Measurements from ENCODE around the gene RTF2.

RTF2 gene

GRCh38 chr20:56423886-56424285 lies 44.5 kb upstream of the RTF2 start:
- ChIA-PET POLR2A (no interaction called here), CTCF (interaction anchor here (0.7 to 1.0 kb wide), 3 partner anchors 10 to 22 kb away, joined by 3 to 4 read pairs (median 3); no protein-coding TSS in a partner anchor)
- Histone ChIP-seq H3K4me1 (ENCODE audit: control extremely low read depth in 1 of 4, control insufficient read depth in 4 of 4, insufficient read depth in 4 of 4, low read length in 3 of 4) (peaks cover 27 to 83% (median 42%) of the 10 kb centered on the region in 4 experiments), H3K36me3 (ENCODE audit: control insufficient read depth in 4 of 4, insufficient read depth in 4 of 4, low read length in 3 of 4) (peaks cover 0 to 10% (median 0%) of the 10 kb centered on the region in 4 experiments), H3K9me3 (ENCODE audit: control extremely low read depth in 1 of 5, control insufficient read depth in 4 of 5, insufficient read depth in 2 of 5, low read depth in 1 of 5, low read length in 4 of 5) (no peaks in the 10 kb centered on the region), H3K27ac (ENCODE audit: insufficient read depth in 1 of 2, low read depth in 1 of 2, low read length in 2 of 2, poor library complexity in 1 of 2, severe bottlenecking in 2 of 2) (no peak overlapping the region), H3K4me3 (ENCODE audit: control insufficient read depth in 1 of 7, extremely low read depth in 1 of 7, insufficient read depth in 4 of 7, low read depth in 2 of 7, low read length in 6 of 7) (no peak overlapping the region), H3K27me3 (replicated peaks in 2 of 5; ENCODE audit: control insufficient read depth in 4 of 5, insufficient read depth in 5 of 5, low read length in 4 of 5) (no peaks in the 10 kb centered on the region)
- WGBS (ENCODE audit: insufficient coverage), result 100% methylated on average over 1 of the region's 1 CpG
- no peak for DNase-seq

- H3K4me1 ChIP-seq (ENCODE audit: control extremely low read depth in 1 of 4, control insufficient read depth in 4 of 4, insufficient read depth in 4 of 4, low read length in 3 of 4), result peaks cover 27 to 83% (median 41%) of the 10 kb centered on the region in 4 experiments
- WGBS (ENCODE audit: insufficient coverage), result 79% methylated on average over 1 of the region's 1 CpG
- POLR2A ChIA-PET, result no interaction called here
Measured at GRCh38 chr20:56424931-56425330, 43.5 kb upstream of the RTF2 start.

GRCh38 chr20:56426026-56426425 lies 42.4 kb upstream of the RTF2 start:
- 93% methylated on average over 5 of the region's 9 CpGs for WGBS (ENCODE audit: insufficient coverage)

More at GRCh38 chr20:56424931-56425330, 43.5 kb upstream of the RTF2 start:
- DNase-seq, result no peak
- H3K4me3 ChIP-seq (ENCODE audit: control insufficient read depth in 1 of 7, extremely low read depth in 1 of 7, insufficient read depth in 4 of 7, low read depth in 2 of 7, low read length in 6 of 7), result no peak overlapping the region
- peaks cover 0 to 10% (median 0%) of the 10 kb centered on the region in 4 experiments for H3K36me3 ChIP-seq (ENCODE audit: control insufficient read depth in 4 of 4, insufficient read depth in 4 of 4, low read length in 3 of 4)
- no peaks in the 10 kb centered on the region for H3K27me3 ChIP-seq (replicated peaks in 2 of 5; ENCODE audit: control insufficient read depth in 4 of 5, insufficient read depth in 5 of 5, low read length in 4 of 5)
- H3K9me3 ChIP-seq (ENCODE audit: control extremely low read depth in 1 of 5, control insufficient read depth in 4 of 5, insufficient read depth in 2 of 5, low read depth in 1 of 5, low read length in 4 of 5), result no peaks in the 10 kb centered on the region
- CTCF ChIA-PET, result interaction anchor here (1.0 to 1.7 kb wide), 4 partner anchors 9 to 18 kb away, joined by 3 to 7 read pairs (median 4); partner anchors contain the start of gene CASS4
- no peak overlapping the region for H3K27ac ChIP-seq (ENCODE audit: insufficient read depth in 1 of 2, low read depth in 1 of 2, low read length in 2 of 2, poor library complexity in 1 of 2, severe bottlenecking in 2 of 2)

GRCh38 chr20:56426926-56427325 lies 41.5 kb upstream of the RTF2 start:
- Histone ChIP-seq H3K9me3 (ENCODE audit: control extremely low read depth in 1 of 5, control insufficient read depth in 4 of 5, insufficient read depth in 2 of 5, low read depth in 1 of 5, low read length in 4 of 5) (no peaks in the 10 kb centered on the region), H3K27ac (ENCODE audit: insufficient read depth in 1 of 2, low read depth in 1 of 2, low read length in 2 of 2, poor library complexity in 1 of 2, severe bottlenecking in 2 of 2) (no peak overlapping the region), H3K4me1 (ENCODE audit: control extremely low read depth in 1 of 4, control insufficient read depth in 4 of 4, insufficient read depth in 4 of 4, low read length in 3 of 4) (peaks cover 18 to 72% (median 25%) of the 10 kb centered on the region in 4 experiments), H3K27me3 (replicated peaks in 2 of 5; ENCODE audit: control insufficient read depth in 4 of 5, insufficient read depth in 5 of 5, low read length in 4 of 5) (no peaks in the 10 kb centered on the region), H3K36me3 (ENCODE audit: control insufficient read depth in 4 of 4, insufficient read depth in 4 of 4, low read length in 3 of 4) (peaks cover 0 to 11% (median 0%) of the 10 kb centered on the region in 4 experiments), H3K4me3 (ENCODE audit: control insufficient read depth in 1 of 7, extremely low read depth in 1 of 7, insufficient read depth in 4 of 7, low read depth in 2 of 7, low read length in 6 of 7) (no peak overlapping the region)
- POLR2A ChIA-PET, result no interaction called here
- CTCF ChIA-PET, result no interaction called here
- DNase-seq, result no peak

More at GRCh38 chr20:56426026-56426425, 42.4 kb upstream of the RTF2 start:
- ChIA-PET CTCF (interaction anchor here (0.9 to 1.7 kb wide), 3 partner anchors 12 to 73 kb away, joined by 3 to 7 read pairs (median 5); partner anchors contain the start of gene CASS4), POLR2A (no interaction called here)
- no peaks in the 10 kb centered on the region for H3K27me3 ChIP-seq (replicated peaks in 2 of 5; ENCODE audit: control insufficient read depth in 4 of 5, insufficient read depth in 5 of 5, low read length in 4 of 5)
- H3K36me3 ChIP-seq (ENCODE audit: control insufficient read depth in 4 of 4, insufficient read depth in 4 of 4, low read length in 3 of 4), result peaks cover 0 to 11% (median 0%) of the 10 kb centered on the region in 4 experiments
- no peak for DNase-seq
- no peak overlapping the region for H3K27ac ChIP-seq (ENCODE audit: insufficient read depth in 1 of 2, low read depth in 1 of 2, low read length in 2 of 2, poor library complexity in 1 of 2, severe bottlenecking in 2 of 2)
- H3K4me1 ChIP-seq (ENCODE audit: control extremely low read depth in 1 of 4, control insufficient read depth in 4 of 4, insufficient read depth in 4 of 4, low read length in 3 of 4), result peaks cover 21 to 81% (median 32%) of the 10 kb centered on the region in 4 experiments
- no peak overlapping the region for H3K4me3 ChIP-seq (ENCODE audit: control insufficient read depth in 1 of 7, extremely low read depth in 1 of 7, insufficient read depth in 4 of 7, low read depth in 2 of 7, low read length in 6 of 7)
- H3K9me3 ChIP-seq (ENCODE audit: control extremely low read depth in 1 of 5, control insufficient read depth in 4 of 5, insufficient read depth in 2 of 5, low read depth in 1 of 5, low read length in 4 of 5), result no peaks in the 10 kb centered on the region

GRCh38 chr20:56427797-56428196 lies 40.6 kb upstream of the RTF2 start:
- 100% methylated on average over 2 of the region's 4 CpGs for whole genome bisulfite sequencing (ENCODE audit: insufficient coverage)

GRCh38 chr20:56428410-56428809 lies 40.0 kb upstream of the RTF2 start:
- peak overlapping the region in 1 of 7 experiments; percentile 15 for H3K4me3 ChIP-seq (ENCODE audit: control insufficient read depth in 1 of 7, extremely low read depth in 1 of 7, insufficient read depth in 4 of 7, low read depth in 2 of 7, low read length in 6 of 7)
- H3K27me3 ChIP-seq (replicated peaks in 2 of 5; ENCODE audit: control insufficient read depth in 4 of 5, insufficient read depth in 5 of 5, low read length in 4 of 5), result no peaks in the 10 kb centered on the region
- no peaks in the 10 kb centered on the region for H3K9me3 ChIP-seq (ENCODE audit: control extremely low read depth in 1 of 5, control insufficient read depth in 4 of 5, insufficient read depth in 2 of 5, low read depth in 1 of 5, low read length in 4 of 5)
- no peak overlapping the region for H3K27ac ChIP-seq (ENCODE audit: insufficient read depth in 1 of 2, low read depth in 1 of 2, low read length in 2 of 2, poor library complexity in 1 of 2, severe bottlenecking in 2 of 2)
- H3K4me1 ChIP-seq (ENCODE audit: control extremely low read depth in 1 of 4, control insufficient read depth in 4 of 4, insufficient read depth in 4 of 4, low read length in 3 of 4), result peaks cover 5 to 58% (median 12%) of the 10 kb centered on the region in 4 experiments
- 98% methylated on average over 5 of the region's 5 CpGs for WGBS (ENCODE audit: insufficient coverage)
- DNase-seq, result no peak
- ChIA-PET CTCF (interaction anchor here (0.9 to 1.2 kb wide), 4 partner anchors 13 to 88 kb away, joined by 3 to 4 read pairs (median 3); partner anchors contain the start of gene CASS4), POLR2A (no interaction called here)
- H3K36me3 ChIP-seq (ENCODE audit: control insufficient read depth in 4 of 4, insufficient read depth in 4 of 4, low read length in 3 of 4), result peaks cover 0 to 17% (median 0%) of the 10 kb centered on the region in 4 experiments

More at GRCh38 chr20:56427797-56428196, 40.6 kb upstream of the RTF2 start:
- Histone ChIP-seq H3K4me3 (ENCODE audit: control insufficient read depth in 1 of 7, extremely low read depth in 1 of 7, insufficient read depth in 4 of 7, low read depth in 2 of 7, low read length in 6 of 7) (no peak overlapping the region), H3K27ac (ENCODE audit: insufficient read depth in 1 of 2, low read depth in 1 of 2, low read length in 2 of 2, poor library complexity in 1 of 2, severe bottlenecking in 2 of 2) (no peak overlapping the region), H3K27me3 (replicated peaks in 2 of 5; ENCODE audit: control insufficient read depth in 4 of 5, insufficient read depth in 5 of 5, low read length in 4 of 5) (no peaks in the 10 kb centered on the region), H3K36me3 (ENCODE audit: control insufficient read depth in 4 of 4, insufficient read depth in 4 of 4, low read length in 3 of 4) (peaks cover 0 to 11% (median 0%) of the 10 kb centered on the region in 4 experiments), H3K9me3 (ENCODE audit: control extremely low read depth in 1 of 5, control insufficient read depth in 4 of 5, insufficient read depth in 2 of 5, low read depth in 1 of 5, low read length in 4 of 5) (no peaks in the 10 kb centered on the region), H3K4me1 (ENCODE audit: control extremely low read depth in 1 of 4, control insufficient read depth in 4 of 4, insufficient read depth in 4 of 4, low read length in 3 of 4) (peaks cover 9 to 63% (median 18%) of the 10 kb centered on the region in 4 experiments)
- CTCF ChIA-PET, result interaction anchor here (0.9 to 1.2 kb wide), 3 partner anchors 15 to 88 kb away, joined by 3 read pairs; partner anchors contain the start of gene CASS4
- DNase-seq, result peak in 2 of 3 donors; percentile 31 to 48
- POLR2A ChIA-PET, result no interaction called here

GRCh38 chr20:56428881-56429280 lies 39.5 kb upstream of the RTF2 start:
- no peak for DNase-seq
- ChIA-PET CTCF (interaction anchor here (0.9 to 1.4 kb wide), 5 partner anchors 10 to 87 kb away, joined by 3 to 6 read pairs (median 3); partner anchors contain the start of gene CASS4), POLR2A (no interaction called here)
- no peaks in the 10 kb centered on the region for H3K27me3 ChIP-seq (replicated peaks in 2 of 5; ENCODE audit: control insufficient read depth in 4 of 5, insufficient read depth in 5 of 5, low read length in 4 of 5)
- H3K9me3 ChIP-seq (ENCODE audit: control extremely low read depth in 1 of 5, control insufficient read depth in 4 of 5, insufficient read depth in 2 of 5, low read depth in 1 of 5, low read length in 4 of 5), result no peaks in the 10 kb centered on the region
- H3K4me3 ChIP-seq (ENCODE audit: control insufficient read depth in 1 of 7, extremely low read depth in 1 of 7, insufficient read depth in 4 of 7, low read depth in 2 of 7, low read length in 6 of 7), result no peak overlapping the region
- 96% methylated on average over 5 of the region's 8 CpGs for WGBS (ENCODE audit: insufficient coverage)
- H3K36me3 ChIP-seq (ENCODE audit: control insufficient read depth in 4 of 4, insufficient read depth in 4 of 4, low read length in 3 of 4), result peaks cover 0 to 19% (median 0%) of the 10 kb centered on the region in 4 experiments
- H3K27ac ChIP-seq (ENCODE audit: insufficient read depth in 1 of 2, low read depth in 1 of 2, low read length in 2 of 2, poor library complexity in 1 of 2, severe bottlenecking in 2 of 2), result no peak overlapping the region
- H3K4me1 ChIP-seq (ENCODE audit: control extremely low read depth in 1 of 4, control insufficient read depth in 4 of 4, insufficient read depth in 4 of 4, low read length in 3 of 4), result peaks cover 5 to 55% (median 12%) of the 10 kb centered on the region in 4 experiments
